HG03064 (cell line): Measurements from ENCODE around the gene CPM.

Experiments used
- ATAC-seq: cut with Tn5 transposase; IDR thresholded peaks from one replicate; pipeline ENCODE4 v1.9.1; 2021; ENCODE audit warnings: low read depth; ENCODE audit not compliant: unreplicated experiment

Gene CPM

DNA sequence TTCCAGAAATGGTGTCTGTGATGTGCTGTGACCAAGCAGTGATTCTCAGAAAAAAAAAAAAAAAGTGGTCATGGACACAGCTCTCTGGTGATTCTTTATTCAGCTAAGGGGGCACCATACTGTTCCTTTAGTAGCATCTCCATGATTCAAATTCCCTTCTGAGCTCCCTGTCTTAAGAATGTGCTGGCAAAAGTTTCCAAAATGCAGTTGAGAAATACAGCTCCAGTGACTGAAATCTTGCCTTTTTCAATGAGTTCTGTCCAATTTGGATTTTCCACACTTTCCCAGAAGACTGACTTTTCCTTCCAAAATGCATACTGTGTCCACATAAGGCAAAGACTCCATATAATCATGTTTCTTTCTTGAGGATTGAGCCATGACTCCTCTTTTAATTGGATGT is 24.3 kb upstream of the CPM start:
- no peak for ATAC-seq

DNA sequence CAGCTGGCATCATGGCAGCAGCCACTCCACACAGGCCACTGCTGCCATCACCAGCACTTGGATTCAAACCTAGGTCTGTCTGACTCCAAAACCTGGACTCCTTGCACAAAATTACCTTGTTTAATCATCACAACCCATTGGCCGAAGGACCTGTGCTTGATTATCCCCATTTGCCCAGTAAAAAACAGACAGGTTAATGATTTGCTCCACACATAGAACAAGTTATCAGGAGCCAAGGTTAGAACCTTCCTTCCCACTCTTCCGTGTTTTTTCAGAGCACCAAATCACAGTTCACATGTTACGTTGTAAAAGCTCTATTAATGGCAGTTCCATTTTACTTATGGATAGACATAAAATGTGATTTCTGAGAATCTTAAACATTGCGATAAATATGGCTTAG is 23.5 kb upstream of the CPM start:
- ATAC-seq: no peak

DNA sequence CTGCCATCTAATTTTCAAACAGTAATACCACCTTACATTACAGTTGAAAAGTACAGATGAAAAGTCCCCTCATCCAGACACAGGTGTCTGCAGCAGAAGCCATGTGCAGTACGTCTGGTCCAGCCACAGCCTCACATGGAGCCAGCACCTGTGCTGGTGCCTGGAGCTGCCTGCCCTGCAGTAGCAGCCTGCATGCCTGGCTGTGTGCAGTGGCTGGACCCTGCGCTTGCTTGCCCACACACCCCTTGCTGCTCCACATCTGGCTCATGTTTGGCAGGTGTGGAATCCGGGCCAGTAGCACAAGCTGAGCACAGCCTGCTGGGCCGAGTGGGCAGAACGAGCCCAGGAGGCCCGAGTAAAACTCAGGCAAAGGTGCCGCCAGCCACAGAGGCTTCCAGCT is 21.8 kb upstream of the CPM start:
- ATAC-seq: no peak

DNA sequence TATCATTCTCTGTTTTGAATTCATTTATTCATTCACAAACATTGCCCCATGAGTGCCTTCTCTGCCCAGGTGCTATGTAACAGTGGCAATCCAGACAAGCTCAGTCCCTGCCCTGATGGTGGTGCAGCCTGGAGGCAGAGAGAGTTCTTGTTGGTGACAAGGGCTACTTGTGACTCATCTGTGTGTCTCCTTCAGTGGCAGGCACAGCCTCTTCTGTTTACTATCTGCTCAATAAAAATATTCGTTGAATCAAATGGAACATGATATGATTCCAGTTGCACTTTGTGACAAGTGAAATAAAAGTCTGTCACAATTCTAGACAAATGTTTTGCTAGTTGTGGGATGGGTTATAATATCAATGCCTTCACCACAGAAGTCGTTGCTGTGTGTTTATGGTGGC is 20.6 kb upstream of the CPM start:
- no peak for ATAC-seq

DNA sequence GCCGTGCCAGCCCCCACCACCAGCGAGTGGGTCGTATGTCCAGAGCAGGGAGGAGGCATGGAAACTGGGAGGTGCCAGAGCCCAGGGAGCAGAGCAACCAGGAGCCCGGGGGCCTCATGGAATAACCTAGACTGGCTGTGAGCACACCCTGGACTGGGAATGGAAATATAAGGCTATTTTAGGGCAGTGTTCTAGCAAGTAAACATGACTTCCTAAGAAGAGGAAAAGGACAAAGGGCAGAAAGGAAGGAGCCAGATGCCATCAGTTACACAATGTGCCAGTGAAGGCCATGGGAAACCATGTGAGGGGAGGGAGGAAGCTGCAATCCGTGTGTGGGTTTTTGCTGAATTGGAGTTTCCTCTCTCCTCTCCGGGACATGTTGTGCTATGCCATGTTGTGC is 18.7 kb upstream of the CPM start:
- ATAC-seq: no peak

DNA sequence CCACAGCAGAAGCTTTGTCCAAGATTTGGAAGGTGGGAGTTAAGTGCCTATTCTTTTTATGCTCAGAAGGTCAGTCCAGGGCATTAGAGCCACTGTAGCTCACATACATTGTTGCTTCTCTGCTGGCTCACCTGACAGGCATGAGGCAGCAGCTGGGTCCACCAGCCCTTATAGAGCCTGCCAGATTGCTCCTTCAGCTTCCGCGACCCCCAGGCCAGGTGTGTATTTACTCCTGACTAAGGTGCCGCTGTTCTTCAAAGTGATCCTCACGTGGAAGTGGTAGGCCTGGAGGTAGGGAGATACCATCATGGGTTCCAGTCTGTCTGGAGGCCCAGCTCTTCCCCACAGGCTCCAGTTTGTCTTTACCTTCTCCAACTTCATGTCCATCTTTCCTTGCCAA is 17.5 kb upstream of the CPM start:
- no peak for ATAC-seq

DNA sequence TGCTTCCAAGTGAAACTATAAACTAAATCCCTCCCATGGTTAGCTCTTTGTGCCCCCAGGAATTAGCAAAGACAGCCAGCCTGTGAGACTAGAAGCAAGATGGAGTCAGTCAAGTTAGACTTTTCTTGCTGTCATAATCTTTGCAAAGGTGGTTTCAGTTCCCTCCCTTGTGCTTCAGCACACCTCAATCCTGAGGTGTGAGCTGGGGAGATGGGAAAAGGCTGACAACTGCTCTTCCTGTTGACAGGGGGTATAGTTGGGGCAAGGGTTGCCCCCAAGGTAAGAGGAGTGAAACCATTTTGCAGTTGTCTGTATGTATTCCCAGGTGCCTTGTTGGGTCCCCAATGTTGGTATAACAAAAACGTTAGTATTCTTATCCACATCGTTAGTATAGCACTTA is 12.3 kb upstream of the CPM start:
- no peak for ATAC-seq

DNA sequence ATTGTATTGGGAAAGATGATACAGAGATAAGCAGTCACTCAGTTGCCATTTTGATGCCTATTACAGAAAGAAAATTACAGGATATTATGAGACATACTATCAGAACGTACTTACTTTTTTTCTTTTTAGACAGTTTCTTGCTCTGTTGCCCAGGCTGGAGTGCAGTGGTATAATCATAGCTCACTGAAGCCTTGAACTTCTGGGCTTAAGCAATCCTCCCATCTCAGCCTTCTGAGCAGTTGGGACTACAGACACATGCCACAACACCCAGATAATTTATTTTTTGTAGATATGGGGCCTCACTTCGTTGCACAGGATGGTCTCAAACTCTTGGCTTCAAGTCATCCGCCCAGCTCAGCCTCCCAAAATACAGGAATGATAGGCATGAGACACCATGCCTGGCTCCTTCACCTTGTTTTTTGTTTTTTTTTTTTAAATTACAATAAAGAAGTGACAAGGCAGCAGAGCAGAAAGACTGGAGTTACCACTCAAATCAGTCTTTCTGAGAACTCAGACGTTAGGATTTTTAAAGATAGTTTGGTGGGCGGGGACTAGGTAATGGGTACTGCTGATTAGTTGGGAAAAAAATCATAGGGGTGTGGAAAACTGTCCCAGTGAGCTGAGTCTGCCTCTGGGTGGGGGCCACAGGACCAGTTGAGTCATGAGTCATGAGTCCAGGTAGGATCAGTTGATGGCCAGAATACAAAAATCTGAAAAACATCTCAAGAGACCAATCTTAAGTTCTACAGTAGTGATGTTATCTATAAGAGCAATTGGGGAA is 11.5 kb upstream of the CPM start:
- no peak for ATAC-seq

DNA sequence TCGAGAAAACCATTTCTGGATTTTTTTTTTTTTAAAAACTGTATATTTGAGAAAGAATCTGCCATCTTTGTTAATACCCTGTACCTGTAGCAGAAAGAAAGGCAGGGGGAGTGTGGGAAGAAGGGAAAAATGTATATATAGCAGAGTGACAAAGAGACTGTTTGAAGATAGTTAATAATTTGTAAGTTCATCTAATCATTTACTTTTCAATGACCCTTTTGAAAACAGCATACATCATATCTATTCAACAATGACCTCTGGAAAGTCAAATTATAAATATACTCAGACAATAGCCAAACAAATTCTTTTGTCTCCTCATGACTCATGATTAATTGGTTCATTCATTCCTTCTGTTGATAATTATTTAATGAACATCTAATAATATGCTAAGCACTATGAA is 10.9 kb upstream of the CPM start:
- ATAC-seq: no peak

DNA sequence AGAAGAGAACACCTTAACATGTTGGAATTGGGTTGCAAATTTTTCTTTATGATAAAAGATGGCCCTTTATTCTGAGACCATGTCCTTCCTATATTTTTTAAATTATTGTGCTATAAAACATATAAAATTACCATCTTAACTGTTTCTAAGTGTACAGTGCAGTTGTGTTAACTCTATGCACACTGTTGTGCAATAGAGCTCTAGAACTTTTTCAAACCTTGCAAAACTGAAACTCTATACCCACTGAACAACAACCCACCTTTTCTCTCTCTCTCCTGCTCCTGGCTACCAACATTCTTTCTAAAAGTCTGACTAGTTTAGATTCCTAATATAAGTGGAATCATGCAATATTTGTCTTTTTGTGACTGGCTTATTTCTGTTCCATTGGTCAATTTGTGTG is 7.8 kb upstream of the CPM start:
- no peak for ATAC-seq

DNA sequence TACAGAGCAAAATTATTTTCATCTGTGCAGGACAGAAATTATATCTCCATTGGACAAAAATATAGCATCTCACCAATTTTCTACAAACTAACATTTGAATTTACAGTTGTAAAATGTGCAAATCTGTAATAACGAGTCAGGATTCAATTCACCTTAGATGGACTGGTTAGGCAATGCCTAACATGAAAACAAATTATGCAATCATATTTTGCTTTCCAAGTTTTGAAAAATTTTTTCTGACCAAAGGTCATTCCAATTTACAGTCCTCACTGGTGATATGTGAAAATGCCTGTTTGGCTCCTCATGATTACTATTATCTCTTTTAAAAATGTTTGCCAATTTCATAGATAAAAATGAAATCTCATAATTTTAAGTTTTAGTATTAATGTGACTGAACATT is 6.5 kb upstream of the CPM start:
- ATAC-seq: no peak

DNA sequence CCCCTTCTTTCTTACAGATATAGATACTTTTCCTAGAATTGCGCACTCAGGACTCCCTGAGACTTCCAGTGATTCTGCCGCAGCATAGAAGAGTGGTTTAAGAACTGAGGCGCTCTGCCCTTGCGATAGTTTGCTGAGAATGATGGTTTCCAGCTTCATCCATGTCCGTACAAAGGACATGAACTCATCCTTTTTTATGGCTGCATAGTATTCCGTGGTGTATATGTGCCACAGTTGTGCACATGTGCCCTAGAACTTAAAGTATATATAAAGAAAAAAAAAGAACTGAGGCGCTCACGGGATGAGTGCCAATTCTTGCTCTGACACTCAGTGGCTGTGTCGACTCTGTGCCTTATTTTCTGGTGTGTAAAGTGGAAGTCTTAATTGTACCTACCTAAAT is 1.4 kb upstream of the CPM start:
- no peak for ATAC-seq

DNA sequence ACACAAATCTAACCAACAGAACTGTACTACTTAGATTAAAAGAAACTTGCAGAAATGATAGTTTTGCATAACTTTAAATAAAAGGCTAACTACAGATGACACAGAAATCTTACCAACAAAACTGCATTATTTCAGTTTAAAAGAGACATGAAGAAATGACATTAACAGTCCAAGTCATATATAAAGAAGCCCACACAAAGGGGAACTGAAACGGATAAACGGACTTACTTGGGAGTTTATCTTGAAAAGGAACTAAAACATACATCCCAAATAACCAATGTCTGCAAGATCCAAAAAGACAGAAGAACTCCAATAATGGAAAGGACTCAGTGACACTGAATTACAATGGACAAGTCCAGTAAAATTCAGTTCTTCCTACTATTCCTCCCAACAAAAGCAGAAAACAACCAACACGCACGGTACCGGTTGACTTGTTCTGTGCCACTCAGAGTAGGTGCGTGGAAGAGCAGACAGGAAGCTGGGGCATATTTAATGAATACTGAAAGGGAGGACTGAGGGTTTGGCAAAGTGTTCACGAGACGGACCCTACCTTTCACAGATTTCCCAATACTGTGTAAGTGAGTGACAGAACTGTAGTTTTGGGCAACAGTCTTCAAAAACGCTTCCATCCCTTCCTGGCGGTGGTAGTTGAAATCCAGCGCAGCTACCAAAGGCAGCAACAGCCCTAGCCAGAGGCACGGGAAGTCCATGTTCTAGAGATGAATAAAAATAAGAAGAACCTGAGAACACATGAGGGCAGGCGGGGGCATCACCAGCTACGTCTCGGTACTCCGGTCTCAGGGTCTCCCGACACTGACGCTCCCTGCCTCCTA is 627 bp downstream of the CPM start:
- peak; percentile 49 for ATAC-seq

DNA sequence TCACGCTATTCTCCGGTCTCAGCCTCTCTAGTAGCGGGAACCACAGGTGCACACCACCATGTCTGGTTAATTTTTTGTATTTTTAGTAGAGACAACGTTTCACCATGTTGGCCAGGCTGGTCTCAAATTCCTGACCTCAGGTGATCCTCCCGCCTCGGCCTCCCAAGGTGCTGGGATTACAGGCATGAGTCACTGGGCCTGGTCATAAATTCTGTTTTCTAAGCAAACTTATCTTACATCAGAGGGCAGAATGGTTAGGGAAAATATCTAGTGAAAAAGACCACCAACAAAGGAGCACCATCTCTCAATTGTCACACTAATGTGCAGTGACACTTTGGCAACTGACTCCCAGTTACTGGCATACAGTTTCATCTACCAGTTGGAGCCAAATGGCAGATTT is 2.8 kb downstream of the CPM start:
- ATAC-seq: no peak

DNA sequence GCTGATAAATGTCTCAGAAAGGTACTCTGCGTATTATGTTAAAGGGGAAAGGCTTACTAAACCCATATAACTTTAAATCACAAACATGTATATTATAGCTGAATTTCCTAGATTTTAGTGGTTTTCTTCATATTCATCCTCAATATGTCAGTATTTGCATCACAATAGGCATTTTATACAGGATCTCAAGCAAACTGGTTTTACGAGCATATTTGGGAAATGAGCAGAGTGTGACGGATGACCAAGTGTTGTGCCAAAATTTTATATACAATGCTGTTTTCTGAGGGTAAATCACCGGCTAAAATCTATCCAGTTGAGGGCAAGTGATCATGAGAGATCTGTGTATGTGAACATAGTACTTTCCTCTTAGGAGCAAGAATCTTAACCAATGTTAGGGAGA is 8.4 kb downstream of the CPM start:
- no peak for ATAC-seq

DNA sequence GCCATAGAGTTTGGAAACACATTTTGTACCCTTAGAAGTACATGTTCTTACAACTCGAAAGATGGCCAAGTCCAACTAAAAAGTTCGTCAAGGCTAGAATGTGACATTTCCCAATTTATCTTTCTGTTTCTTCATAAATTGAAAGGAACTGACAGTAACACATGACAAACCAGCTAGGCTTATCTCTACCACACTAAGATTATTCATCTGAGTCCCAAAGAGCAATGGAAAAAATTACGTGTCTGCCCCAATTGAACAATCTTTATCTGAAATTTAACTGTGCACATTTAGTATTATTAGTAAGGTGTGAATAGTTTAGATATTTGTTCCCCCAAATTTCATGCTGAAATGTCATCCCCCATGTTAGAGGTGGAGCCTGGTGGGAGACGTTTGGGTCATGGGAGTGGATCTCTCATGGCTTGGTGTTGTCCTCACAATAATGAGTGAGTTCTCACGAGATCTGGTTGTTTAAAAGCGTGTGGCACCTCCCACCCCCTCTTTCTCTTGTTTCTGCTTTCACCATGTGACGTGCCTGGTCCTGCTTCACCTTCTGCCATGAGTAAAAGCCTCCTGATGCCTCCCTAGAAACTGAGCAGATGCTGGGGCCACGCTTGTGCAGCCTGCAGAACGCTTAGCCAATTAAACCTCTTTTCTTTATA is 13.3 kb downstream of the CPM start:
- no peak for ATAC-seq

DNA sequence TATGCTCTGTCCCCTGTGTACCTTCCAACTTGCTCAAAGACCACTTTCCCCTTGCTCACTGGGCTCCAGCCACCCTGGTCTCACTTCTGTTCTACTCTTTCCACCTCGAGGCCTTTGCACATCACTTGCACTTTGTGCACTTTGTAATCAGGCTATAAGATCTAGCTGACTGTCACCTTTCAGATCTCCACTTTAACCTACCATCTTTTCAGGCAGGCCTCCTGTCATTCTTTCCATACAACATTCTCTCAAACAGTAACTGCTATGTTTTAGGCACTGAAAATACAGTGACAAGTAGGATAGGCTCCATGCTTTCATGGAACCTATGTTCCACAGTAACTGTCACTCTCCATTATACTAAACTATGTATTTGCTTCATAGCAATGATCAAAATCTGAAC is 14.0 kb downstream of the CPM start:
- ATAC-seq: no peak

DNA sequence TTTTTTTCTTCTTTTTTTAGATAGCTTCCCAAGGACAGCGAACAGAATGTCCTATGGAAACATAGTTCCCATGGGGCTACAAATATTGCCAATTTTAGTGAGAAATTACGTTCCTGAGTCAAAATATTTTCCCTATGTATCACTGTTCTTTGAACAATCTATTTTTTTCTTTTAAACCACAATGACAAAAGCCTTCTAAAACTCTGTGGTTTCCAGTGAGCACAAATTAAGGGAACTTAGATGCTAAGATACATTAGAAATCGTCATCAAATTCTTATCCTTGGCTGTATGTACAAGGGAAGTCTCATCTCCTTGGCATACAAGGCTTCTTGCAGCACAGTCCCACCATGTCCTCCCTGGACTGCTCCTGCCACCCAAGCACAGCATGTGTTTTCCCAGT is 17.9 kb downstream of the CPM start:
- ATAC-seq: no peak

DNA sequence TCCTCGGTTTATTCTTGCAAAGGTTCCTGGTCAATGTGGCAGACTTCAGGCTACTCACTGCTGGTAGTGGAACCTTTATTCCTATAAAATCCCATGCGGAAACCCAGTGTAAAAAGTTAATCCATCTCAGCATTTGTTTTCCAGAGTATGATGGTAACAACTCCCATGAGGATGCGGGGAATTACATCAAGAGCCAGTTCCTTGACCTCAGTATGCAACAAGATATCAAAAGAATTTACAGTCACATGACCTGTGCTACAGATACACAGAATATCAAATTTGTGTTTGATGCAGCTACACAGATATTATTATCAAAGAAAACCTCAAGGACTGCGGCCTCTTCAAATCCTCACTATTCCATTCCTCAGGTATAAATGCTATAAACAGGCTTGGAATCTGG is 19.3 kb downstream of the CPM start:
- ATAC-seq: no peak

DNA sequence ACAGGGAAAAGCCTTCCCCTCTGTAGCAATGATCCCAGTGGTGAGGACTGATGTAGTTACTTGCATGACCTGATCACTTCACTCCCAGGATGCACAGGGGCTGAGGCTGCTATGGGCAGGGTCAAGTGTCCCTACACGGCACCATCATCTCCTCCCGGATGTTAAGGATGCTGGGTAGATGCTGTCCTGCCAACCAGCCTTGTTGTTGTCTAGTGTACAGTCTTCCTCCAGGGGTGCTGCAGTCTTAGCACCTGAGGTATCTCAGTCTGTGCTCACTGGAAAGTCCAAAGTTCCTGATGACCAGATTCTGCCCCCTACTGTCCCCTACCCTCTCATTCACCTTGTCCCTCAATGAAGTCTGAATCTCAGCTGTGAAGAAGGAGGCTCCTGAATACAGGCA is 20.1 kb downstream of the CPM start:
- no peak for ATAC-seq

DNA sequence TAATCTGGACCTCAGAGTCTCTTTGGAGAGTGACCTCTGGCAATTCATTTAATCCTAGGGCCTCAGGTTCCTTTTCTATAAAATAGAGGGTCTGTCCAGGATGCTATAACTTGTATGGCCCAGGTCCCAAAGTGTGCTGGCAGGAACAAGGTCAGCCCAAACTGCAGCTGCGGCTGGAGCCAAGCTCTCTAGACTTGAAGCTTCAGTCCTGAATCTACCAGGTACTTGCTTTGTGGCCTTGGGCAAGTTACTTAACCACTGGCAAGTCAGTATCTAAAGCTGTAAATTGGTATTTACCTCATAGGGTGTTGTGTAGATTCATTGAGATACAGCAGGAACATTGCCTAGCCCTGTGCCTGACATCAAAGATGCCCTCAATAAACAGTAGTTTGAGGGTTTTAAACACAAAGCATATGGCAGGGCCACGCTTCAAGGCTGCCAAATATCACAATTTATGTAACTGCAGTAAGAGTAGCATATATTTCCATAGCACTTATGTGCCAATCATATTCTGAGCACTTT is 21.7 kb downstream of the CPM start:
- no peak for ATAC-seq
